Right atrium auricular region (tissue), 2 donors: ENCODE results near the gene TSC22D1. TPM values are rescaled to one million over a fixed set of nuclear protein-coding genes. Genes with fewer than 3 reads are reported as not detected.

ENCODE experiments used
- DNase-seq: peaks from one replicate; pipeline ENCODE4 v3.0.0-alpha.2; 2019; ENCODE audit warnings: low spot score
- H3K27ac ChIP-seq, 2 donors: fragments of 200-600 bp; sonication (generic); 1 replicate in 1 of 2; 2 replicates in 1 of 2; pipeline ENCODE4 v1.5.1; 2016 to 2019
- H3K27me3 ChIP-seq, 2 donors: fragments of 200-600 bp; sonication (generic); one replicate each; pipeline versions ENCODE4 v1.5.1 to v1.6.0; 2017 to 2019
- H3K36me3 ChIP-seq: fragments of 200-600 bp; sonication (generic); one replicate; pipeline ENCODE4 v1.5.1; 2016
- H3K4me1 ChIP-seq, 2 donors: fragments of 200-600 bp; sonication (generic); one replicate each; pipeline versions ENCODE4 v1.5.1 to v1.6.0; 2017 to 2019
- H3K4me3 ChIP-seq, 2 donors: fragments of 200-600 bp; sonication (generic); 1 replicate in 1 of 2; 2 replicates in 1 of 2; pipeline ENCODE4 v1.5.1; 2017 to 2019; ENCODE audit warnings: mild to moderate bottlenecking in 1 of 2, moderate library complexity in 1 of 2
- H3K9me3 ChIP-seq, 2 donors: fragments of 200-600 bp; sonication (generic); one replicate each; pipeline ENCODE4 v1.5.1; 2019
- total RNA-seq, 2 donors: library from RNA; depleted of rRNA; stranded (reverse); fragments of >200 nt; gene quantifications; one replicate each; pipeline ENCODE4 v1.1.0, GENCODE V29; 2016
- TF ChIP-seq, protein P1 (sequence below), 2 donors: fragments of 200-600 bp; sonication (generic); IDR thresholded peaks; one replicate each; pipeline ENCODE4 v1.5.1; 2019; ENCODE audit warnings: antibody characterized with exemption in 2 of 2

Gene TSC22D1
- total RNA-seq, 2 donors from 2014 or later: 110 to 159 TPM

DNA sequence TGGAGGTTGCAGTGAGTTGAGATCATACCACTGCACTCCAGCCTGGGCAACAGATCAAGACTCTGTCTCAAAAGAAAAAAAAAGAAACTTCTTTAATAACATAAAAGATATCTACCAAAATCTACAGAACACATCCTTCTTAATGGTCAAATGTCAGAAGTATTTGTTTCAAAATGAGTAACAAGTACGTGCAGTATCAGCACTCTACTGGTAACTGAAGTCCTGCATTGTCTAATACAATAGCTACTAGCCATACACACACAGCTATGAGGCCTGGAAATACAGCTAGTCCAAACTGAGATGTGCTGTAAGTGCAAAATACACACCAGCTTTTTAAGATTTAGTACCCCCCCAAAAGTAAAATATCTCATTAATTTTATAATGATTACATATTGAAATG is 88.1 kb downstream of the TSC22D1 start:
- DNase-seq: no peak
- H3K4me3 ChIP-seq: no peak overlapping the region
- no peaks in the 10 kb centered on the region for H3K36me3 ChIP-seq
- TF ChIP-seq, protein P1, sequence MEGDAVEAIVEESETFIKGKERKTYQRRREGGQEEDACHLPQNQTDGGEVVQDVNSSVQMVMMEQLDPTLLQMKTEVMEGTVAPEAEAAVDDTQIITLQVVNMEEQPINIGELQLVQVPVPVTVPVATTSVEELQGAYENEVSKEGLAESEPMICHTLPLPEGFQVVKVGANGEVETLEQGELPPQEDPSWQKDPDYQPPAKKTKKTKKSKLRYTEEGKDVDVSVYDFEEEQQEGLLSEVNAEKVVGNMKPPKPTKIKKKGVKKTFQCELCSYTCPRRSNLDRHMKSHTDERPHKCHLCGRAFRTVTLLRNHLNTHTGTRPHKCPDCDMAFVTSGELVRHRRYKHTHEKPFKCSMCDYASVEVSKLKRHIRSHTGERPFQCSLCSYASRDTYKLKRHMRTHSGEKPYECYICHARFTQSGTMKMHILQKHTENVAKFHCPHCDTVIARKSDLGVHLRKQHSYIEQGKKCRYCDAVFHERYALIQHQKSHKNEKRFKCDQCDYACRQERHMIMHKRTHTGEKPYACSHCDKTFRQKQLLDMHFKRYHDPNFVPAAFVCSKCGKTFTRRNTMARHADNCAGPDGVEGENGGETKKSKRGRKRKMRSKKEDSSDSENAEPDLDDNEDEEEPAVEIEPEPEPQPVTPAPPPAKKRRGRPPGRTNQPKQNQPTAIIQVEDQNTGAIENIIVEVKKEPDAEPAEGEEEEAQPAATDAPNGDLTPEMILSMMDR (IDR thresholded peaks at IDR 0.05): no peak
- no peaks in the 10 kb centered on the region for H3K9me3 ChIP-seq
- peaks cover 0 to 5% of the 10 kb centered on the region in 2 donors for H3K4me1 ChIP-seq
- H3K27me3 ChIP-seq: no peaks in the 10 kb centered on the region
- no peak overlapping the region for H3K27ac ChIP-seq

DNA sequence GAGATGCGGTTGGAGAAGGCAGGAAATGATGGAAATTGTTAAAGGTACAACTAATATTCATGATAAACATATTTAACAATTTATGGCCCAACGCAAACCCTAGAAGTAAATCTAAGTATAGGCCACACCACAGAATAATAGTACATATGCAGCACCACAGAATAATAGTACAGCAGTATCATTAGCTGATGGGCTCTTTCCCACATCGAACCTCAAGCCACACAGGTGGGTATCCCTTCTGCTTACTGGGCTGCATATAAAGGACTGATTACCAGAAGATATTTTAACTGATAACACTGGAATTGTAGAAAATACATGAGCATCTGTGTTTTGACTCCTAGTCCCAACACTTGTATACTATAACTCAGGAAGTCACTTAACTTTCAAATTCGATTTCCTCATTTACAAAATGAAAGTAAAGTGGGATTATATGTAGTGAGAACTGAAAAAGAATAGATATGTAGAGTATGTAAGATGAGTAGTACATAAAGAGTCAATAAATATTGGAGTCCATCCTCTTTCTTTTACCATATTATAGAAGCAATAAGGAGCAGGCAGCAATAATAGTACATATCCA is 91.5 kb downstream of the TSC22D1 start:
- Histone ChIP-seq H3K4me3 (no peak overlapping the region), H3K27ac (no peak overlapping the region), H3K36me3 (no peaks in the 10 kb centered on the region)

GRCh38 chr13:44474122-44474910 is 101.8 kb downstream of the TSC22D1 start:
- TF ChIP-seq, protein P1 (IDR thresholded peaks at IDR 0.05): no peak
- Histone ChIP-seq H3K4me1 (peaks cover 0 to 12% of the 10 kb centered on the region in 2 donors), H3K27ac (no peak overlapping the region), H3K9me3 (no peaks in the 10 kb centered on the region), H3K36me3 (no peaks in the 10 kb centered on the region), H3K27me3 (no peaks in the 10 kb centered on the region), H3K4me3 (no peak overlapping the region)
- DNase-seq: no peak

More for the DNA sequence above, 91.5 kb downstream of the TSC22D1 start:
- peaks cover 0 to 5% of the 10 kb centered on the region in 2 donors for H3K4me1 ChIP-seq
- DNase-seq: no peak
- H3K27me3 ChIP-seq: no peaks in the 10 kb centered on the region
- no peaks in the 10 kb centered on the region for H3K9me3 ChIP-seq
- TF ChIP-seq, protein P1 (IDR thresholded peaks at IDR 0.05): no peak

DNA sequence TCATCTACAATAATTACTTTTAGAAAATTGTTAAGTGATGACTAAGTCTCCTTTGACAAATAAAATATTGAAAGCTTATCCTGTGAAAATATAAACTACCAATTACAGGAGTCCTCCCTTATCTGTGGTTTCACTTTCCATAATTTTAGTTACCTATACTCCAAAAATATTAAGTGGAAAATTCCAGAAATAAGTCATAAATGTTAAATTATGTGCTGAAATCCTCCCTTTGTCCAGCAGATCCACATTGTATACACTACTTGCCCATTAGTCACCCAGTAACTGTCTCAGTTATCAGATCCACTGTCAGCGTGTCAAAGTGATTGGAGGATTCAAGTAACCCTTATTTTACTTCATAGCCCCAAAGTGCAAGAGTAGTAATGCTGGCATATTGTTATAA is 104.4 kb downstream of the TSC22D1 start:
- H3K9me3 ChIP-seq: no peaks in the 10 kb centered on the region
- DNase-seq: no peak
- TF ChIP-seq, protein P1 (IDR thresholded peaks at IDR 0.05): no peak
- no peaks in the 10 kb centered on the region for H3K36me3 ChIP-seq
- peaks cover 0 to 12% of the 10 kb centered on the region in 2 donors for H3K4me1 ChIP-seq
- H3K4me3 ChIP-seq: no peak overlapping the region
- no peak overlapping the region for H3K27ac ChIP-seq
- H3K27me3 ChIP-seq: no peaks in the 10 kb centered on the region

GRCh38 chr13:44470638-44471562 is 105.2 kb downstream of the TSC22D1 start:
- no peak for DNase-seq
- Histone ChIP-seq H3K27me3 (no peaks in the 10 kb centered on the region), H3K27ac (no peak overlapping the region), H3K4me1 (peaks cover 0 to 12% of the 10 kb centered on the region in 2 donors), H3K36me3 (no peaks in the 10 kb centered on the region), H3K9me3 (no peaks in the 10 kb centered on the region), H3K4me3 (no peak overlapping the region)
- TF ChIP-seq, protein P1 (IDR thresholded peaks at IDR 0.05): peak; percentile 22 to 63
